Epidermal melanocyte (primary cell): Measurements from ENCODE around the gene CD200.

Experiments
- DNase-seq: peaks from one replicate; pipeline ENCODE4 v3.0.0; 2011; ENCODE audit warnings: low spot score; ENCODE audit not compliant: insufficient read length

Gene CD200

GRCh38 chr3:112333381-112334317 lies 693 bp downstream of the CD200 start:
- no peak for DNase-seq

DNA sequence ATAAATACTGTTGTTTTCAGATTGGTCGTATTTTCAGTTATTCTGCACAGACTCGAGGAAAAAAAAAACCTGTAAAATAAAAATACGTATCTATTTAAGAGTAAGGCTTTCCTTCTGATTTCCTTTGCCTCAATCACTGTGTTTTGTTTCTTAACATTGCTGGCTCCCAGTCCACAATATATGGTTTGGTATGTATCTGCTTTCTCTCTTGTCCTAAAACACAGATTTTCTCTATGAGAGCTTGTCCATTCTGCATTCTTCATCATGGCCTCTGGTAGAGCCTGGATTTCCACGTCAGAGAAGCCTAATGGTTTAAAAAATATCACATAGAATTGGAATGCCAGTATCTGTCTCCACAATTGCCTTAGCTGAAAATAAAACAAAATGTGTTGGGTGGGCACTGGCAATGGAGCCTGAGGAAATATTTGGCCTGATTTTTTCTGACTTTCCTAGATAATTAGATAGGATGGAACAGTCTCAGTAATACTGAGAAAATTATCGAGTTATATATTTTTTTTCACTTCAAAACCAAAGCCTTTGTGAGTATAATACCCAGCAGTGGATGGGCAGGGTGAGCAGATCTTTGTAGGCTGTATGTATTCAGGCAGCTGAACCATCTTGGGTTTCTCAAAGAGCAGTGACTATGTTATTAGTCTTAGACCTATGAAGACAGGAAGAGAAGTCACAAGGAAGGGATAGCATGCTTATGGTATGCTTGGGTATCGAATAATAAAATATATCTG lies 1.9 kb downstream of the CD200 start:
- no peak for DNase-seq

- DNase-seq, result no peak
Measured at GRCh38 chr3:112335434-112335781, 2.5 kb downstream of the CD200 start.

GRCh38 chr3:112338021-112338726 lies 5.2 kb downstream of the CD200 start:
- DNase-seq, result no peak

- no peak for DNase-seq
Measured at GRCh38 chr3:112338727-112339056, 5.7 kb downstream of the CD200 start.

DNA sequence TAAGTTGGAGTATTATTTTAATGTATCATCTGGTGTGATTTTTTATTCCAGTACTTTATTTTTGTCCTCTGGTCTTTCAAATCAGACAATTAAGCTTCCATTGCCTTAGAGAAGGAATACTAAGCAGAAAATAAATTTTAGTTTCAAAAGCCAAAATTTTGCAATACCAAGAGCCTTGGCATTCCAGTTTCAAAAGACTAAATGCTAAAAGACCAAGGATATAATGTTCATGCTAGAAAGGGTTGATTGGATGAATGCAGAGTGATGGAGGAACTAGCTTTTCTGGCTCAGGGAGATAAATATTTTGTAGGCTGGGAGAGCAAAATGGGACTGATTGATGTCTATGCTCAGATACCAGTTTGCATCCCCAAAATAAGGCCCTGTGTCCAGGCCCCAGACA lies 6.2 kb downstream of the CD200 start:
- no peak for DNase-seq

- DNase-seq, result no peak
Measured at GRCh38 chr3:112339609-112340008, 6.7 kb downstream of the CD200 start.

DNA sequence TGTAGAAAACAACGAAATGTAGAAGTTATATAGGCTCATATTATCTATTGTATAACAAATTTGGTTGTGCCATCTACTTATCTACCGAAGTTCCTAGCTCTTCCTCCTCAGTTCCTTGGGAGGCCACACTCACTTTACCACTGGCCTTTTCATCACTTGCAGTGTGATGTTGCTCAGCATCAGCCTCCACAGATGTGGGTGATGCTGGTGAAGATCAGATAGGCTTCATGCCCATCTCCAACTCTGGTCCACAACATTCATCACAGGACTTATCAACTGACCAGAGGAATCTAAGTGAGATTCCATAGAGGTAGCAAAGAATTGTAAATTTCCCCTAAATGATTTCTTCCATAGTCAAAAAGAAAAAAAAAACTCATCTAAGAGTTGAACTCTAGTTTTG lies 8.4 kb downstream of the CD200 start:
- DNase-seq, result no peak

DNA sequence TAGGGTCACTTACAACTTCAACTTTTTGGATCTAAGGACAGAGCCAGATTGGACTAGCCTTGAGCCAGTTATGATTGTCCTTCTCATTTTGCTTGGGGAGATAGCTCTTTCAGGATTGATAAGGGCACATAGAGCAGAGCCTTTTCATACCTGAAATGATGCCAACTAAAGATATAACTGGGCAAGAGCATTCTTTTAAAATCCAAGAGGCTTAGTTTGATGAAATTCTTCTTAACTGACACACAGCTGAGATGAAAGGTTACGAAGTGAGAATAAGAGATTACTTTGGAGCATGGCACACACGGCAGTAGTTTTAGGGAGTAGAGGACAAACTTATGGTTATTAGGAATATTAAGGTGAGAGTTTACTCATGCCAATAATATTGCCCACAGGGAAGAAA lies 12.7 kb downstream of the CD200 start:
- DNase-seq, result no peak

DNA sequence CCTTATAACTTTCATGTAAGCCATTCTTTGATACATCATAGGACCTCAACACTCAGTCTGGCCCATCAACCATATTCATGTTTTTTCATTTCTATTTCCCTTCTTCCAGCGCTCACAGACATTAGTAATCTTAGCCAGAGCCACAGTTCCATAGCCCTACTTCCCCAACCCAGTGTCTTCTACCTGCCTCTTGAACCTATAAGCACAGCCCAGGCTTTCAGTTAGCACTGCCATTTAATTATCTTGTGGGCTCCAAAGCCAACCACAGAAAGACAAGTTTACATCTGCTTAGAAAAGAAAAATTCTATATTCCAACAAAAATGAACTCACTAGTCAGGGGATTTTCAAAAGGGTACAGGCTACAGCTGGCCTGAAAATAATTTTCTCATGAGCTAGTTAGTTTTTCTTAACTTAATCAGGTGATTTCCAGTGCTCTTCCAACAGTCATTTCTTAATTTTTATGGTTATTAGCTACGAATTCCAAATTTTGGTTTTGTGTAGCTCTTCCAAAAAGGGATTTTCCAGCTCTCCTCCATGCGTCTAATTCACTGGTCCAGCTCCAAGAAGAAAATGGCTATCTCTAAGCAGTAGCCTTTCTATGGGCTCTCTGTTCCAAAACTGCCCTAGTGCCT lies 13.7 kb downstream of the CD200 start:
- no peak for DNase-seq

DNA sequence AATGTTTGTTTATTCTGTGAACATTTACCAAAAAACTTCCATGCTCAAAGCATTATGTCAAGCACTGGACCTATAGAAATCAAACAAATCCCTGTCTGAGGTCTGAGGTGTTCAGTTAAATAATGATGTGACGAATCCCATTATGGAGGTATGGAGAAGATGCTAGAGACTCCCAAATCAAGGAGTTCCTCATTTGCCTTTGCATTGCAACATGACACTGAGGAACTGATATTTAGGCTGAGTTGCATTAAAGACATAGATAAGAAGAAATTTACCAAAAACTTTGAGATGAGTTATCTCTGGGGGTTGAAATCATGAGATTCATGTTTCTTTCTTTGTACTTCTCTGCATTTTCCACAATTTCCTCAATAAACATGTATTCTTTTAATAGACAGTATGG lies 16.0 kb downstream of the CD200 start:
- no peak for DNase-seq

- DNase-seq, result no peak
Measured at GRCh38 chr3:112349557-112349956, 16.6 kb downstream of the CD200 start.

DNA sequence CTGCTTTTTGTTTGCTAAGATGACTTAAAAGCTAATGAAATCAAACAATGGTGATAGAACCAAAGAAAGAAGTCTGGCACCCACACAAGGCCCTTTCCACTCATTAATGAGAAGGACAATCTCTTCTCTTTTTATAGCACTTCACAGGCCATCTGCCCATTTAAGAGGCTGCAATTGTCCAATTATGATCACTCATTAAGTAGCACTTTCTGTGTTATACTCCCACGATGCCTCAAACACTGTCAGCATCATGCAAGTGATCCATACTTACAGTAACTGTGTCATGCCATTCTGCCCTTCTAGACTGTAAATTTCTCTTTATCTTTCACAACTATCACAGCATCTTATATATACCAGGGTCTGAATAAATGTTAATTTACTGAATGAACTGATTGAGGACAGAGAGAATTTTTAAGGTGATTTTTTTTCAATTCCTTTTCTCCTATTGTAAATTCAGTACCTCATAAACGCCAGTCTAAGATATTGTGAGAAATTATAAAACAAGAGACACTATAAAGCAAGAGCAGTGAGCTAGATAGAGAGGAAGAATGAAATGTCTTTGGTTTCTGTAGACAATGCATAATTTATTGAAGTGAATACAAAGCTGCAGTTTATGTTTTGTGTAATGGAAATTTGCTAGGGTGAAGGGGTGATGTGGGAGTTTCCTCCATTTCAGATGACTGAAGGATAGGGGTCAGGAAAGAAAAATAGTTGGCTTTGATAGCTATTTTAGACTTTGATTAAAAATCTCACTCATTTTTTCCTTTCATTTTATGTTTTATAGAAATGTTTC lies 17.3 kb downstream of the CD200 start:
- DNase-seq, result no peak

DNA sequence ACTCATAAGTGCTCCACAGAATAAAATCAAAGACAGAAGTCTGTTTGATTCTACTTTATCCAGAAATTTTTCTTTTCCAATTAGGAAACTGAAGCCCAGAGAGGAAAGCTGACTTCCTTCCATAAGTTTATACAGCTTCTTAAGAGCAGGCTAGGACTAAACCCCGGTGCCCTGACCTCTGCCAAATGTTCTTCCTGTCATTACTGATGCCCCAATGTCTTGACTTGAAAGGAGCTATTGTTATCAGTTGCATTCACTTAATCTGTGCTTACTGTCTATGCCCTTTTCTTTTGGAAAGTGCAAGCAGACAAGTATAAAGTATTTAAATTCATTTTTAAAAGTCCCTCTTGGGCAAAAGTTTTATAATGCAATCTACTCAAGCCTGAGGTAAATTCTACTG lies 18.1 kb downstream of the CD200 start:
- peak; percentile 27 for DNase-seq

GRCh38 chr3:112351823-112352222 lies 18.9 kb downstream of the CD200 start:
- no peak for DNase-seq

GRCh38 chr3:112352720-112353119 lies 19.8 kb downstream of the CD200 start:
- DNase-seq, result no peak

DNA sequence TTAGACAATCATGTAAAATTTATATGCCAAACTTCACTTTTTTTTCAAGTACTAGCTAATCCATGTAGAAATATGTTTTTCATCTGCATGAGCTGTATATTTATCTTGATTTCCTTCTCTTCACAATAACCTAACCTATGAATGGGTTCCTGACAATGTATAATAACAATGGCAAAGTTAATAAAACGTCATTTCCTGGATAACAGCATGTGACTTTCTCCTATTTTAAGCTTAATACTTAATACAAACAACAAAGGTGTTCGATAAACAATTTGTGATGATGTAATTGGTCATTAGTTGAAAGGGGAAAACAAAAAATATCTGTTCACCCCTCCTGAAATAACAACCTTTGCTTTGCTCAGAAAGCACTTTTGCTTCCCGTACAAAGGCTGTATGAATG lies 20.4 kb downstream of the CD200 start:
- DNase-seq, result no peak

DNA sequence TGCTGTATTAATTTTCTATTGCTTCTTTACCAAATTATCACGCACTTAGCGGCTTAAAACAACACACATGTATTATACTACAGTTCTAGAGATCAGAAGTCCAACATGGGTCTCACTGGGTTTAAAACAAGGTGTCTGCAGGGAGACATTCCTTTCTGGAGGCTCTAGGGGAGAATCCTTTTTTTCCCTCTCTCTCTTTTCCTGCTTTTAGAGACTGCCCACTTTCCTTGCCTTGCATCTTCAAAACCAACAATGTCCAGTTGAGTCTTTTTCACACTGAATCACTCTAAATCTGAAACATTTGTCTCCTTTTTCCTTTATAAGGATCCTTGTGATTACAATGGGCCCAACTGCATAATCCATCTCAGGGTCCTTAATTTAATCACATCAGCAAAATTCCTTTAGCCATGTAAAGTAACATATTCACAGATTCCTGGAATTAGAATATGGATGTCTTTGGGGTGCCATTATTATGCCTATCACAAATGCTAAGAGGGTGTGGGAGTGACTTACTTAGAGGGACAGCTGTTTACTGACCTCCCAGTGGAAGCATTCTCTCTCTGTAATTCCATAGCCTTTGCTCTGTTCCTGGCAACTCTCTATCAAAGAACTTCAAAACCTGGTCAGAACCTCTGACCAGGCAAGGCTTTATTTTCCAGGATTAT lies 21.8 kb downstream of the CD200 start:
- no peak for DNase-seq

- DNase-seq, result no peak
Measured at GRCh38 chr3:112355307-112355687, 22.3 kb downstream of the CD200 start.
